Measurements from ENCODE around the gene PTPRN2. TPM values are rescaled to one million over a fixed set of nuclear protein-coding genes. Genes with fewer than 3 reads are reported as not detected.

PTPRN2 gene
- total and polyA plus RNA-seq, 2 of the 13 experiments (the other 11 are each of a cell fraction or from before 2014, with no cell fraction given), result 2.5 to 24.2 TPM

- no peak overlapping the region for H3K4me3 ChIP-seq (replicated peaks in 1 of 3; ENCODE audit: insufficient read depth in 1 of 3, low read depth in 2 of 3, low read length in 3 of 3)
- H3K4me2 ChIP-seq (ENCODE audit: low read depth, low read length), result no peak overlapping the region
- peaks cover 8 to 46% of the 10 kb centered on the region in 2 experiments; a peak in 4 of 5 replicates for H3K27me3 ChIP-seq (ENCODE audit: control insufficient read depth in 1 of 2, insufficient read depth in 2 of 2, low read length in 2 of 2)
- no peak overlapping the region for H3K9ac ChIP-seq (ENCODE audit: insufficient read depth, low read depth, low read length)
- H3K4me1 ChIP-seq (ENCODE audit: insufficient read depth, low read length), result no peaks in the 10 kb centered on the region
- no peak overlapping the region for H3K27ac ChIP-seq (ENCODE audit: extremely low read length, insufficient read depth, low read length)
- TF ChIP-seq ZFP36L1 (CRISPR knock-in tag; IDR thresholded peaks at IDR 0.05) (no peak), ZNF251 (CRISPR knock-in tag; IDR thresholded peaks at IDR 0.05) (no peak), TP53 (CRISPR knock-in tag; conservative IDR thresholded peaks at IDR 0.05) (no peak), ZNF225 (CRISPR knock-in tag; IDR thresholded peaks at IDR 0.05) (no peak), ZNF501 (CRISPR knock-in tag; IDR thresholded peaks at IDR 0.05) (no peak), GMEB1 (CRISPR knock-in tag; IDR thresholded peaks at IDR 0.05; ENCODE audit: borderline replicate concordance) (no peak), MXI1 (IDR thresholded peaks at IDR 0.05; ENCODE audit: borderline replicate concordance, low read depth, low read length) (no peak), ZNF770 (CRISPR knock-in tag; IDR thresholded peaks at IDR 0.05) (no peak)
- FAIRE-seq (no peak), DNase-seq (ENCODE audit: low spot score) (no peak), ATAC-seq (no peak)
- no TSS peak for BruUV-seq (replicated peaks)
- WGBS (ENCODE audit: low lambda C conversion rate), result 49% methylated on average over 5 of the region's 14 CpGs
- CTCF ChIA-PET (ENCODE audit: low intra/inter-chr PET ratio, low total read pairs), result no interaction called here
- H4K20me1 ChIP-seq (ENCODE audit: insufficient read depth, low read length), result peaks cover 7% of the 10 kb centered on the region; the same call in 1 of the 2 replicates
- in situ Hi-C loops (cut with HindIII; ENCODE audit: extremely low pct_ligation_motif_present, low pct_unique_long_range_greater_than_20kb), result no loop called here
- intact Hi-C loops (cut with micrococcal nuclease; ENCODE audit: unreplicated experiment), result no loop called here
- H2AFZ ChIP-seq (ENCODE audit: low read length), result no peak overlapping the region
- POLR2A ChIA-PET, result no interaction called here
- H3K36me3 ChIP-seq (replicated peaks in 1 of 2; ENCODE audit: control insufficient read depth in 1 of 2, insufficient read depth in 2 of 2, low read length in 2 of 2), result no peaks in the 10 kb centered on the region
- no peaks in the 10 kb centered on the region for H3K9me3 ChIP-seq (ENCODE audit: low read length)
- H3K79me2 ChIP-seq (ENCODE audit: insufficient read depth, low read length), result no peaks in the 10 kb centered on the region
Observed at GRCh38 chr7:157736341-157736740, 851.3 kb downstream of the PTPRN2 start.
